ENCODE results near the gene CES3.
"Not testable (repeated sequence)": the region's sequence is repeated elsewhere in the genome, so short reads cannot be mapped to it uniquely, and the experiment has no call there.

The CES3 gene

DNA sequence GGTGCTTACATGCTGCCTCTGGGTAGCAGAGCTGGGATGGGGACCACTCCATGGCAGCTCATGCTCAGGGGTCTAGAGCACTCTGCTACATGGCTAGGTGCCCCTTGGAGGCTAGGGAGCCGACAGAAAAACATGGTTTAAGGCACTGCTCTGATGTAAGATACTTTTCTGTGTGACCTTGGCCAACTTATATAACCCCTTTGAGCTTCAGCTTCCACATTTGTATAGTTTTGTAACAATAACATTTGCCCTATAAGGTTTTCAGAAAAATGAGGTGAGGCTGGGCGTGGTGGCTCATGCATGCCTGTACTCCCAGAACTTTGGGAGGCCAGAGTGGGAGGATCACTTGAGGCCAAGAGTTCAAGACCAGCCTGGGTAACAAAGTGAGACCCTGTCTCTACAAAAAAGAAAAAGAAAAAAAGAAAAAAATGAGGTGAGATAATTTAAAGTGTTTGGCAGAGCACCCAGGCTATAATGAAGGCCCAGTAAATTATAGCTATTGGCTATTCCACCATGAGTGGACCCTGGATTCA, 30.5 kb downstream of the CES3 start:
- TF ChIP-seq, protein P1, sequence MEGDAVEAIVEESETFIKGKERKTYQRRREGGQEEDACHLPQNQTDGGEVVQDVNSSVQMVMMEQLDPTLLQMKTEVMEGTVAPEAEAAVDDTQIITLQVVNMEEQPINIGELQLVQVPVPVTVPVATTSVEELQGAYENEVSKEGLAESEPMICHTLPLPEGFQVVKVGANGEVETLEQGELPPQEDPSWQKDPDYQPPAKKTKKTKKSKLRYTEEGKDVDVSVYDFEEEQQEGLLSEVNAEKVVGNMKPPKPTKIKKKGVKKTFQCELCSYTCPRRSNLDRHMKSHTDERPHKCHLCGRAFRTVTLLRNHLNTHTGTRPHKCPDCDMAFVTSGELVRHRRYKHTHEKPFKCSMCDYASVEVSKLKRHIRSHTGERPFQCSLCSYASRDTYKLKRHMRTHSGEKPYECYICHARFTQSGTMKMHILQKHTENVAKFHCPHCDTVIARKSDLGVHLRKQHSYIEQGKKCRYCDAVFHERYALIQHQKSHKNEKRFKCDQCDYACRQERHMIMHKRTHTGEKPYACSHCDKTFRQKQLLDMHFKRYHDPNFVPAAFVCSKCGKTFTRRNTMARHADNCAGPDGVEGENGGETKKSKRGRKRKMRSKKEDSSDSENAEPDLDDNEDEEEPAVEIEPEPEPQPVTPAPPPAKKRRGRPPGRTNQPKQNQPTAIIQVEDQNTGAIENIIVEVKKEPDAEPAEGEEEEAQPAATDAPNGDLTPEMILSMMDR (IDR thresholded peaks at IDR 0.05; ENCODE audit: low read depth, low read length, missing control alignments): no peak
- no peak overlapping the region for H3K4me3 ChIP-seq (ENCODE audit: low read depth, low read length)
- no peak for DNase-seq (ENCODE audit: low read depth)

DNA sequence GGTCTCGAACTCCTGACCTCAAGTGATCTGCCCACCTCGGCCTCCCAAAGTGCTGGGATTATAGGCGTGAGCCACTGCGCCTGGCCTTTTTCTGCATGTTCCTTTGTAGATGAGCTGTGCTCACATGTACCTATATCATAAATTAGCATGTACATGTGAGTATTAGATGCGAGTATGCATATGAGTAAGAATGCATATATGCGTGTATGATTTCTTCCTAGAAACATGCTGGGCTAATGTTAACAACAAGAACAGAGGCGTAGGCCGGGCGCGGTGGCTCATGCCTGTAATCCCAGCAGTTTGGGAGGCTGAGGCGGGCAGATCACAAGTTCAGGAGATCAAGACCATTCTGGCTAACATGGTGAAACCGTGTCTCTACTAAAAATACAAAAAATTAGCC, 32.5 kb downstream of the CES3 start:
- not testable (repeated sequence) for DNase-seq (ENCODE audit: low read depth); H3K4me3 ChIP-seq (ENCODE audit: low read depth, low read length)

DNA sequence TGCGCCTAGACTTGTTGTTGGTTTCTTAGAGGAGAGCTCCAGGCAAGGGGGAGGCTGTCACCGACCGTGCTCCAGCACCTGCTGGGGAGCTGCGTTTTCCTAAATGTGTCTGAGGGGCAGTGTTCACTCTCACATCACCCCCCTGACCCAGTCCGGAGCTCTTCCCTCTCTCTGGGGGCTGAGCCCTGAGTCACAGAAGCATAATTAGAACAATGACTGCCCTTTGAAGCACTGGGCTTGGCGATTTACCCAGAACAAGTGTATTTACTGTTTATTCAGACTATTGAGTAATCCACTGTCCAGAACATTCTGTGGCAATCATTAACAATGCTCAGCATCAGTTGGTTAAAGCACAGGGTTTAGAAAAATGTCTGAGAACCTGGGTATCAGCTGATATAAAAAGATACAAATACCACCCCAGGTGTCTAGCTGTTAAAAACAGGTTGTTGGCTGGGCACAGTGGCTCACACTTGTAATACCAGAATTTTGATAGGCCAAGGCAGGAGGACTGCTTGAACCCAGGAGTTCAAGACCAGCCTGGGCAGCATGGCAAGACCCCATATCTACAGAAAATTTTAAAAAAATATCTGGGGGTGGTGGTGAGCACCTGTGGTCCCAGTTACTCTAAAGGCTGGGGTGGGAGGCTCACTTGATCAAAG, 35.4 kb downstream of the CES3 start:
- DNase-seq (ENCODE audit: low read depth): no peak
- TF ChIP-seq, protein P1 (IDR thresholded peaks at IDR 0.05; ENCODE audit: low read depth, low read length, missing control alignments): no peak
- H3K4me3 ChIP-seq (ENCODE audit: low read depth, low read length): no peak overlapping the region

DNA sequence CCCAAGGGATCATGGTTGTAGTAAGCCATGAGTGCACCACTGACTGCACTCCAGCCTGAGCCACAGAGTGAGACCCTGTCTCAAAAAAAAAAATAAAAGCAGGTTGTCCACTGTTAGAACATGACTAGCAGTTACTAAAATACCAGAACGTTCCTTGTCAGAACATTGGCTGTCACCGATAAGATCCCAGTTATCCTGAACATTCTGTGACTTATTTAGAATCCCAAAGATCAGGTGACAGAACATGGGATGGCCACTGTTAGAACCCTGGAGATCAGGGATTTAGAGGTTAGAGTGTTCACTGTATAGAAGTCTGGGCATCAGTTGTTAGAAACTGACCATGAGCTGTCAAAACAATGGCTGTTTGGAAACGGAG, 35.9 kb downstream of the CES3 start:
- no peak overlapping the region for H3K4me3 ChIP-seq (ENCODE audit: low read depth, low read length)
- TF ChIP-seq, protein P1 (IDR thresholded peaks at IDR 0.05; ENCODE audit: low read depth, low read length, missing control alignments): no peak
- no peak for DNase-seq (ENCODE audit: low read depth)

DNA sequence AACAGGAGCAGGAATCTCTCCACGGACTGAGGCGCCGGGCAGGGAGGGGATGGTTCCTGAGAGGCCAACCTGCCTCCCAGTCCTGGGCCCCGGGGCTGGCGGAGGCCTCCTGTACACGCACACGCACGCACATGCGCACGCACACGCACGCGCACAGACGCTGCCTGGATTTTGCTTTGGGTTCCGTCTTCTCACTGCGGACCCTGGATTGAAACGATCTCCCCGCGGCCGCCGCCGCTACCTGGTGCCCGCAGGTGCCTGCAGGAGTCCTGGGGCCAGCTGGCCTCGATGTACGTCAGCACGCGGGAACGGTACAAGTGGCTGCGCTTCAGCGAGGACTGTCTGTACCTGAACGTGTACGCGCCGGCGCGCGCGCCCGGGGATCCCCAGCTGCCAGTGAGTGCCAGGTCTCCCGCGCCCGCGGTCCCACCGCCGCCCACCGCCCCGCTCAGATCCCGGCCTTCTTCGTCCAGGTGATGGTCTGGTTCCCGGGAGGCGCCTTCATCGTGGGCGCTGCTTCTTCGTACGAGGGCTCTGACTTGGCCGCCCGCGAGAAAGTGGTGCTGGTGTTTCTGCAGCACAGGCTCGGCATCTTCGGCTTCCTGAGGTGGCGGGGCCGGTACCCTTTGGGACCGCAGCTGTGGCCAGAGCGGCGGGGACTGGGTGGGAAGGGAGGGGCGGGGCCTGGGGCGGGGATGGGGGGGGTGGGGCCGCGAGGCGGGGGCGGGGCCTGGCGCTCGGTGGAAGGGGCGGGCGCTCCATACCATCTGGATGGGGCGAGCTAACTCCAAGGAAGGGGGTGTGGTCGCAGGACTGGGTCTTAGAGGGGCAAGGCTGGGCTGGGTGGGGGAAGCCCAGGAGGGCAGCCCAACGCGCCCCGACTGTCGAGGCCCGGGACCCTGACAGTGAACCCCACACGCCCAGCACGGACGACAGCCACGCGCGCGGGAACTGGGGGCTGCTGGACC, 39.6 kb downstream of the CES3 start:
- DNase-seq (ENCODE audit: low read depth): no peak
- TF ChIP-seq, protein P1 (IDR thresholded peaks at IDR 0.05; ENCODE audit: low read depth, low read length, missing control alignments): no peak
- peak overlapping the region; percentile 61 for H3K4me3 ChIP-seq (ENCODE audit: low read depth, low read length)

DNA sequence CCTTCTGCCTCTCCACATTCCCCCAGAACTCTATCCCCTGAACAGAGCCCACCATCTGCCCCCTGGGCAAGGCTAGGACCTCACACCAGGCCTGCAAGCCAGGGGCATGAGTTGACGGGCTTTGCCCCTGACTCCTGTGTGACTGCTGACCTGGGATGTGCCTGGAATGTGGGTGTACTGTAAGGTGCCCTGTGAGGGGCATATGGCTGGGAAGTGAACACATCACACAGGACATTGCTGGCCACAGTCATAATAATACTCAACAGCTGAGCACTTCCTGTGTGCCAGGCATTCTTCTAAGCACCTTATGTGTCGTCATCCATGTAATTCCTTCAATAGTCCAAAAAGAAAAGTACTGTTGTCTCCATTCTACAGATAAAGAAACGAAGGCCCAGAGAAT, 40.7 kb downstream of the CES3 start:
- TF ChIP-seq, protein P1 (IDR thresholded peaks at IDR 0.05; ENCODE audit: low read depth, low read length, missing control alignments): no peak
- DNase-seq (ENCODE audit: low read depth): no peak
- H3K4me3 ChIP-seq (ENCODE audit: low read depth, low read length): no peak overlapping the region

DNA sequence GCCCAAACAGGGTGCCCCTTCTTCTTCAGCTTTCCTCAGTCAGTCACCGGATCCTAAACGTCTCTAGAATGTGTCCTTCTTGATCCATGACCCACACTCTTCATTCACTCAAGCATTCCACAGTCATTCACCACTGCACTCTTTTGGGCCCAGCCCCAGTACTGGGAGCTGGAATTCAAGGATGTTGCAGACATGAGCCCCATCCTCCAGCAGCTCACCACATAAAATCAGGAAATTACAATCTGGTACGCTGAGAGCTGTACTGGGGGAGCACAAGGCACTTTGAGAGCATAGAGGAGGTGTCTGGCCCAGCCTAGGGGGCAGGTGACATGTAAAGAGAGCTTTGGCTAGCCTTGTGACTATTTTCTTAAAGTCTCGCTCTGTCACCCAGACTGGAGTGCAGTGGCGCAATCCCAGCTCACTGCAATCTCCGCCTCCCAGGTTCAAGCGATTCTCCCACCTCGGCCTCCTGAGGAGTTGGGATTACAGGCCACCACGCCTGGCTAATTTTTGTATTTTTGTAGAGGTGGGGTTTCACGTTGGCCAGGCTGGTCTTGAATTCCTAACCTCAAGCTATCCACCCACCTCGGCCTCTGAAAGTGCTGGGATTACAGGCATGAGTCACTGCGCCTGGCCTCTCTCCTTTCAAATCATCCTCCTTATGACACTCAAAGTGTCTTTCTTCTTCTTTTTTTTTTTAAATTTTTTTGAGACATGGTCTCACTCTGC, 46.0 kb downstream of the CES3 start:
- TF ChIP-seq, protein P1 (IDR thresholded peaks at IDR 0.05; ENCODE audit: low read depth, low read length, missing control alignments): no peak
- H3K4me3 ChIP-seq (ENCODE audit: low read depth, low read length): no peak overlapping the region
- no peak for DNase-seq (ENCODE audit: low read depth)

Data from GM12864 (cell line).